Measurements from ENCODE around the gene KRT78. TPM values are rescaled to one million over a fixed set of nuclear protein-coding genes. Genes with fewer than 3 reads are reported as not detected.

Gene KRT78
- total and polyA plus RNA-seq, 9 of the 15 experiments (the other 6 are each of a cell fraction or from before 2014, with no cell fraction given): not detected

GRCh38 chr12:52813203-52813819 lies 35.5 kb downstream of the KRT78 start:
- Histone ChIP-seq H3K79me2 (ENCODE audit: control insufficient read depth, insufficient read depth, low read length) (no peaks in the 10 kb centered on the region), H3K27me3 (ENCODE audit: control insufficient read depth in 2 of 2, insufficient read depth in 2 of 2, low read length in 2 of 2) (peaks cover 25 to 53% of the 10 kb centered on the region in 2 experiments), H3K36me3 (ENCODE audit: control insufficient read depth, insufficient read depth, low read length) (no peaks in the 10 kb centered on the region), H3K9me3 (replicated peaks; ENCODE audit: control insufficient read depth, insufficient read depth, low read depth, low read length) (no peaks in the 10 kb centered on the region), H2AFZ (ENCODE audit: low read depth, low read length) (no peak overlapping the region), H3K4me2 (ENCODE audit: insufficient read depth, low read length) (no peak overlapping the region), H3K4me3 (no peak overlapping the region), H3K27ac (ENCODE audit: extremely low read depth, low read depth, low read length) (no peak overlapping the region), H4K20me1 (replicated peaks; ENCODE audit: control insufficient read depth, insufficient read depth, low read length) (no peaks in the 10 kb centered on the region; the same call in 1 of the 2 replicates), H3K9me1 (ENCODE audit: control insufficient read depth, insufficient read depth, low read length) (peaks cover 2% of the 10 kb centered on the region), H3K4me1 (replicated peaks in 1 of 2; ENCODE audit: control insufficient read depth in 2 of 2, insufficient read depth in 2 of 2, low read length in 2 of 2) (no peaks in the 10 kb centered on the region; a peak in 2 of 5 replicates), H3K9ac (ENCODE audit: insufficient read depth in 1 of 2, low read depth in 2 of 2, low read length in 2 of 2) (no peak overlapping the region)
- no peak for ATAC-seq
- in situ Hi-C loops (cut with MboI): no loop called here
- POLR2A ChIA-PET: interaction anchor here (0.6 kb wide), 1 partner anchor 485 kb away, joined by 3 read pairs; no protein-coding TSS in a partner anchor
- no peak for DNase-seq (ENCODE audit: extremely low read depth in 1 of 4, low spot score in 3 of 4)
- no peak for FAIRE-seq
- 10% methylated on average over 10 of the region's 10 CpGs for WGBS (ENCODE audit: insufficient coverage, low coverage, missing lambda C conversion rate)
- BruUV-seq (replicated peaks): no TSS peak
- TF ChIP-seq SRSF7 (optimal IDR thresholded peaks at IDR 0.05; ENCODE audit: low read depth, low read length) (no peak), ELF4 (CRISPR knock-in tag; IDR thresholded peaks at IDR 0.05) (no peak), HDAC1 (IDR thresholded peaks at IDR 0.05) (no peak), GABPB2 (CRISPR knock-in tag; conservative IDR thresholded peaks at IDR 0.05) (no peak), MCM3 (IDR thresholded peaks at IDR 0.05) (no peak), FOXJ2 (tag; IDR thresholded peaks at IDR 0.05) (no peak), ZNF586 (CRISPR knock-in tag; conservative IDR thresholded peaks at IDR 0.05) (no peak), POLR2G (IDR thresholded peaks at IDR 0.05; ENCODE audit: low read depth, low read length) (no peak), CBX2 (IDR thresholded peaks at IDR 0.05; ENCODE audit: insufficient read depth, low read length, poor library complexity, severe bottlenecking) (no peak), KLF16 (IDR thresholded peaks at IDR 0.05) (no peak), MGA (IDR thresholded peaks at IDR 0.05) (no peak)
- CTCF ChIA-PET (ENCODE audit: low intra/inter-chr PET ratio): no interaction called here
- intact Hi-C loops (cut with micrococcal nuclease): no loop called here

Data from K562 (cell line).